Left hindlimb (tissue), 1 donor: ENCODE results near the gene TGIF1.
"Not testable (repeated sequence)": the region's sequence is repeated elsewhere in the genome, so short reads cannot be mapped to it uniquely, and the experiment has no call there.

ENCODE experiments used
- DNase-seq: peaks from one replicate; pipeline ENCODE4 v3.0.0-alpha.2; 2018

Gene TGIF1

GRCh38 chr18:3457261-3457724 is 7.3 kb downstream of the TGIF1 start:
- no peak for DNase-seq

DNA sequence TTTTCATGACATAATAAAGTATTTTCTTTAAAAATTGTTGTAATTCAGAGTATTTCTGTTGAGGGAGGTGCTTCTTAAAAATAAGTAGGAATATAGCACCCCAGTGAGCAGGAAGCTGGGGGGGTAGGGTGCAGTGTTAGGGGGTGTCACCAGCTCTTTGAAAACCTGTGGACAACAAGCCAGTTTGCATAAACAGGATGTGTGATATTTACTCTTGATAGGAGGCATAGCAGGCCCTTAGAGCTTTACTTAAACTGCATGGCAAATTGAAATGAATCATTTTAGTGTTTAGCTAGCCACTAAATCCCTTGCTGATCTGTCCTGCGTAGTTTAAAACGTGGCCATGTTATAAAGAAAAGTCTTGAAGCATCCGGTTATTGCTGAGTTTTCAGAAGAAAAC is 8.4 kb downstream of the TGIF1 start:
- DNase-seq = no peak

DNA sequence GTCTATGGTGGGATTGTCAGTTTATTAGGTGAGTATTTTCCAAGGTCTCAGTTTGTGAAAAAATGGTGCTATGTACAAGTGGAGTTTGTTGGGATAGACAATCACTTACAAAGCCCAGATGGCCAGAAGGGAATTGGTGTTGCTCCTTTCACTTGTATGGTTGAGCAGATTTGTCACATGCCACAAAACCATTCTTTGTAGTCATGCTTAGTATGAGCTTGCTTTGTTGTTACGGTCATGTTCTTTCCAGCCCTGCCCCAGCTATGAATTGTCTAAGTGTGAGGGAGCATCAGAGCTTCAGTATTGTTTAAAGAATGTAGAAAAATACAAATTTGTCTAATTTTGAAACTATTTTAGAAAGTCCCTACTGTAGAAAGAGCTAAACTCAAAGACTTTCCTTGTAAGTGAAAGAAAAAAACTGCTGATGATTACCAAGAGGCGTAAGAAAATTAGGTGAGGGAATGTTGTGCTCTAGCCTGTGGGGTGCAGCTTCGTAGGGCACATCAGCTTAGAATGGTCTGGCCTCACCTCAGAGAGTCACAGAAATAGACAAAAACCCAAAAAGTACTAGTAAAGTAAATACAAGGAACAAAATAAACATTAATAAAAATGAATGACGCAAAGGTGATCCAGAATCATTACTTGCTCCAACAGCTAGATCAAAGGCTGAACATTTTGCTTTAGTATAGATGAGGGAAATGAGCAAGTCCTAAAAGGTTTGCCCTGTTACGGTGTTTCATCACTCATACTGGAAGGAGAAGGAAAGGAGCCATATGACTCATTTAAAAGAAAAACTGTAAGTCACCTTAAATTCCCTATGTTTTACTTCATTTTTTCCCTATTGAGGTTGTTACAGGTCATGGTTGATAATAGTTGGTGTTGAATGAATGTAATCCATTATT is 9.2 kb downstream of the TGIF1 start:
- no peak for DNase-seq

DNA sequence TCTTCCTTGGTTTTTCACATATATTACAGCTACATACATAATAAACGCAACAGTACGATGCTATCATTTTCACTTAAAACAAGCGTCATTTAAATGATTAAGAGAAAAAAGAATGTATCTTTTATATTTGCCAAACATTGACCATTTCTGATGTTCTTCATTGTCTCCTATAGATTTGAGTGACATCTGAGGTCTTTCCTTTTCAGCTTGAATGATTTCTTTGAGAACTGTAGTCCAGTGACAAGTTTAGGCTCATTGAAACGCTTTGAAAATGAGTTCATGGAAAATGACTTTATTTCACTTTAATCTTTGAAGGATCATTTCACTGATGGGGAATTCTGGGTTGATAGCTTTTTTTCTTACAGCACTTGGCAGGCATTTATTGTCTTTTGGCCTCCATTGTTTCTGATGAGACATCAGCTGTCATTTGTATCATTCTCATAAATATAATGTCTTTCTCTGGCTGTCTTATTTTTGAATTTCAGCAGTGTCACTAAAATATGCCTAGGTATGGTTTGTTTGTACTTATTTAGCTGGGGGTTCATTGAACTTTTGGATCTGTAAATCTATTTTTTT is 10.9 kb downstream of the TGIF1 start:
- DNase-seq = no peak

DNA sequence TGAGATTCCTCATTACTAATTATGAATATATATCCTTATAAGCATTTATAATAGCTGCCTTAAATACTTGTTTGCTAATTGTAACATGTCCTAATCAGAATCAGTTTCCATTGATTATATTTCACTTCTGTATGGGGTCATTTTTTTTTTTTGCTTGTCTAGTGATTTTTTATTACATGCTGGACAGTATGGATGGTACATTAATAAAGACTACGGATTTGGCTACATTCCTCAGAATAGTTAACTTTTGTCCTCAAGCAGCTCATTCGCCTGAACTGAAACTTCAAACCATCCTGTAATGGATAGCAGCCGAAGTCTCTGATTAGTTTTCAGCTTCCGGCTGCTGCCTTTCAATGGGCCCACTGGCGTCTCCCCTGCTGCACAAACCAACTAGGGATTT is 11.7 kb downstream of the TGIF1 start:
- DNase-seq = no peak

DNA sequence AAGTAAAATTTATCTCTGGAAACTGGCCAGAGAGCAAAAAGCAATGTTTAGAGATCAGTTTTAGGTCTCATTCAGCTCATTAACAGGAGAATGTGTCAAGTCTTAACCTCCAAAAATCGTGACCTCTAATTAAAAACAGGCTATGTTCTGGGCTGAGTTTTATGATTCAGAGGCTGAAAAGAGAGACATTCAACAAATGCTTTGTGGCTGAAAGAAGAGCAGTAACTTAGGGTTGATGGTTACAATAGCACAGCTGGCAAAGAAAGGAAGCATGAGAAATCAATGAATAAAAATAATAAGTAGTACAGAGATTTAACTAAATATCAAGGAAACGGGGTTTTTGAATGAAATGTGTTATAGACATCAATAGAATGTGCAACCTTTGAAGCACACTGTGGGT is 13.1 kb downstream of the TGIF1 start:
- DNase-seq = no peak

DNA sequence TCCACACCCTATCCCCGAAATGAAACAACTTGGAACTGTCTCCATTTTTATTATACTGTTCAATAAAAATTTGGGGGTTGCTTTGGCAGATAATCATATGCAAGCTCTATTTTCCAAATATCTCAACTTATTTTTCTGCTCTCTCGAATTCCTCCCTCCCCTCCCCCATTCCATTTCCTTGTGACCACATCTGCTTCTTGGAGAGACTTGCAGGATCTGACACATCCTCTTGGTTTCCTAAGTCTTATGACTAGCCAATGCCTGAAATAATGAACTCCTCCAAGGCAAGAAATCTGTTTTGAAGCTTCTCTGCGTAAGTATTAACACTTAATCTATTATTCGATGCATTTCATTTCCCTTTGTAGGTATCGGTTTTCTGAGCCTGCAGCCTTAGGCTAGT is 16.1 kb downstream of the TGIF1 start:
- DNase-seq = no peak

- DNase-seq = no peak
These were observed 16.9 kb downstream of the TGIF1 start for GRCh38 chr18:3466872-3467271.

DNA sequence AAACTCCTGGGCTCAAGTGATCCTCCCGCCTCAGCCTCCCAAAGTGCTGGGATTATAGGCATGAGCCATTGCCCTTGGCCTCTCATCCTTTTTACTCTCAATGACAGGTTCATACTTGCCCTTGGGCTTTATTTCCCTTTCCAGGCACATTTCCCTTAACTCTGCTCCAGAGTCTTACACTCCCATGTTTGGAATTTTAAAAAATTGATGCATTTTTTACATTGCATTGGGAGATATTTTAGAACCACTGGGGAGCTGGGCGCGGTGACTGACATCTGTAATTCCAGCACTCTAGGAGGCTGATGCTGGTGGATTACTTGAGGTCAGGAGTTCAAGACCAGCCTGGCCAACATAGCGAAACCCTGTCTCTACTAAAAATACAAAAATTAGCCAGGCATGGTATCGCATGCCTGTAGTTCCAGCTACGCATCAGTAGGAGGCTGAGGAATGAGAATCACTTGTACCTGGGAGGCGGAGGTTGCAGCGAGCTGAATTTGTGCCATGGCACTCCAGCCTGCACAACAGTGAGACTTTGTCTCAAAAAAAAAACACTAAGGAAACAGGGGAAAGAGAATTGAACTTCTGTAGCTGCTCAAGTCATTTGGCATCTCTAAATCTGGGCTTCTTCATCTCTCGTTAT is 18.2 kb downstream of the TGIF1 start:
- DNase-seq = no peak

- DNase-seq = no peak
These were observed 18.9 kb downstream of the TGIF1 start for GRCh38 chr18:3468833-3469232.

- DNase-seq = no peak
These were observed 21.2 kb downstream of the TGIF1 start for GRCh38 chr18:3471141-3471648.

GRCh38 chr18:3472121-3472520 is 22.1 kb downstream of the TGIF1 start:
- DNase-seq = not testable (repeated sequence)

DNA sequence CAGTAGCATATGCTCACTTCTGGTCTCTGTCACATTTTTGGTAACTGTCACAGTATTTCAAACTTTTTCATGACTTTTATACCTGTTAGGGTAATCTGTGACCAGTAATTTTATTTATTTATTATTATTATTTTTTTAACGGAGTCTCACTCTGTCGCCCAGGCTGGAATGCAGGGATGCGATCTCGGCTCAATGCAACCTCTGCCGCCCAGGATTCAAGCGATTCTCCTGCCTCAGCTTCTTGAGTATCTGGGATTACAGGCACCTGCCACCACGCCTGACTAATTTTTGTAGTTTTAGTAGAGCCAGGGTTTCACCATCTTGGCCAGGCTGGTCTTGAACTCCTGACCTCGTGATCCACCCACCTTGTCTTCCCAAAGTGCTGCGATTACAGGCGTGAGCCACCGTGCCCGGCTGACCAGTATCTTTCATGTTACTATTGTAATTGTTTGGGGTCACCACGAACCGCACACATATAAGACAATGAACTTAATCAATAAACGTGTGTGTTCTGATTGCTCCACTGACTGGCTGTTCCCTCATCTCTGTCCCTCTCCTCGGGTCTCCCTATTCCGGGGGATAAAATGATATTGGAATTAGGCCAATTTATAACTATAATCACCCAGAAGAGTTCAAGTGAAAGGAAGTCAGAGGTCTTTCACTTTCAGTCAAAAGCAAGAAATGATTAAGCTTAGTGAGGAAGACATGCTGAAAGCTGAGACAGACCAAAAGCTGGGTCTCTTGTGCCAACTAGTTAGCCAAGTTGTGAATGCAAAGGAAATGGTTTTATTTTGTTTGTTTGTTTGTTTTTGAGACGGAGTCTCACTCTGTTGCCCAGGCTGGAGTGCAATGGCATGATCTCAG is 22.9 kb downstream of the TGIF1 start:
- DNase-seq = no peak

- no peak for DNase-seq
These were observed 28.4 kb downstream of the TGIF1 start for GRCh38 chr18:3478262-3478978.

DNA sequence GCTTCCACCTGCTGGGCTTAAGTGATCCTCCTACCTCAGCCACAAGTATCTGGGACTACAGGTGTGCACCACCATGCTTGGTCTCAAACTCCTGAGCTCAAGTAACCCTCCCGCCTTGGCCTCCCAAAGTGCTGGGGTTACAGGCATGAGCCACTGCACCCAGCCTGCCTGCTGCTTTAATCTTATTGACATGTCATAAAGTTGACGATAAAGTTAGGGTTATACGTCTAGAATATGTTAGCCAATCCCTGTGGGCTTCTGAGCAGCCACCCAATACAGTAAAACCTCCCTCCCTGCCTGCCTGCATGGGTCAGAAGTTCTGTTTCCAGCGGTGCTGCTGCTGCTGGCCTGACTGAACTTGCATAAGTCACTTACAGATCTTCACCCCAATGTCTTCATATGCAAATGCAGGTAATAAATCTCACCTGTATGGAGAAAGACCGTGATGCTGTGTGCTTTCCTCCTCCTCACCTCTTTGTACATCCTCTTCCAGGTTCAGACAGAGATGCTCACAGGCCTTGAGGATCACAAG is 30.1 kb downstream of the TGIF1 start:
- DNase-seq = no peak

- DNase-seq = no peak
These were observed 31.0 kb downstream of the TGIF1 start for GRCh38 chr18:3480827-3481573.

- DNase-seq = peak; percentile 40
These were observed 31.8 kb downstream of the TGIF1 start for GRCh38 chr18:3481696-3482210.

GRCh38 chr18:3482258-3482657 is 32.3 kb downstream of the TGIF1 start:
- no peak for DNase-seq

DNA sequence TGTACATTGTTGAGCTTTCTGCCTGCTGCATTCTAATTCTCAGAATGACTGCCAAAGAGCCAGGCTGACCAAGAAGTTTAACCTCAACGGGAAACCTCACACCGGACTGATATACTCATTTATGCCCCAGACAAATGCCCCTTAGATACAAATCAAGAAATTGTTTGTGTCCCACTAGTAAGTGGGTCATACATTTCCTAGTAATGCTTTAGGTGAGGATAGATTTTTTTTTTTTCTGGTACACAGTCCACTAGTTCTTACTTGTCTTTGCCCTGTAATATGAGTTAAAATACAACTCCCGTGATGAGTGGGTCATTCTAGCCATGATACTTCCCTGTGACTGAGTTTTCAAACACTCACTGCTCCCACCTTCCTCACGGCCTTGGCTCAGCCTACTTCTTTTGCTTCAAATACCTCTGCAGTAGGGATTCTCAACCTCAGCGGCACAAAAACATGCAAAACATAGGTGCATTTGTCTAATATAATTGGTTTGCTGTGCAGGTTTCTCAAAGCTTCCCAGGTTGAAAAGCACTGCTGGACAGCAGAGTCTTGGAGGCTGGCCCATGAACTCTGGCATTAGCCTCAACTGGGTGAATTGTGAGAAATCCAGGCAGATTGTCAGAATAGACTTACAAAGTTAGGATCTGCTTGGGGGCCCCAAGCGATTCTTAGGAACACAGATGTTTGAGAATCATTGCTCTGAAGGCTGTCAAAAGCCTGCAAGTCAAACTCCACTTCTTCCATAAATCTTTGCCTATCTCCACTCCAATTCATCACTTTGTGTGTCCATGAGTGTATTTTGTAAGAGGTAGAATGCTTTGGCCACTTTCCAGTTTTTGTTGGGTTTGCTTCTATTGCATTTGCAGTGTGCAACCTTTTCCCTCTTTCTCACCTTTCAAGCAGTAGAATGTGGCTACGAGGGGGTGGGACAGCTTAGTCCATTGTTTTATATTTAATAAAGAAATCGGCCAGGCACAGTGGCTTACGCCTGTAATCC is 35.5 kb downstream of the TGIF1 start:
- no peak for DNase-seq
